ENCODE measurements around the gene CTNNBL1. TPM values are rescaled to one million over a fixed set of nuclear protein-coding genes. Genes with fewer than 3 reads are reported as not detected.

The CTNNBL1 gene
- total and polyA plus RNA-seq, 2 donors = 46.5 to 61.9 TPM

GRCh38 chr20:37875460-37876175 lies 181.8 kb downstream of the CTNNBL1 start:
- no peak overlapping the region for H3K4me3 ChIP-seq (ENCODE audit: low read length in 2 of 2)
- DNase-seq (ENCODE audit: low read depth in 6 of 9, low spot score in 9 of 9) = no peak
- H3K9me3 ChIP-seq (ENCODE audit: control insufficient read depth in 2 of 2, insufficient read depth in 1 of 2, low read length in 1 of 2) = no peaks in the 10 kb centered on the region
- no peaks in the 10 kb centered on the region for H3K27me3 ChIP-seq (ENCODE audit: control insufficient read depth in 2 of 2, insufficient read depth in 1 of 2, low read length in 1 of 2)
- 97% methylated on average over 24 of the region's 24 CpGs for WGBS
- H3K36me3 ChIP-seq (ENCODE audit: control insufficient read depth in 2 of 2, insufficient read depth in 2 of 2, low read length in 1 of 2) = peaks cover 0 to 31% of the 10 kb centered on the region in 2 donors
- no peak overlapping the region for H3K27ac ChIP-seq (ENCODE audit: low read depth in 1 of 2, low read length in 1 of 2)
- H3K4me1 ChIP-seq (ENCODE audit: control insufficient read depth in 2 of 2, insufficient read depth in 2 of 2, low read length in 2 of 2) = peaks cover 0 to 4% of the 10 kb centered on the region in 2 donors

- H3K36me3 ChIP-seq (ENCODE audit: control insufficient read depth in 2 of 2, insufficient read depth in 2 of 2, low read length in 1 of 2) = peaks cover 0 to 26% of the 10 kb centered on the region in 2 donors
- H3K27me3 ChIP-seq (ENCODE audit: control insufficient read depth in 2 of 2, insufficient read depth in 1 of 2, low read length in 1 of 2) = no peaks in the 10 kb centered on the region
- peaks cover 0 to 11% of the 10 kb centered on the region in 2 donors for H3K4me1 ChIP-seq (ENCODE audit: control insufficient read depth in 2 of 2, insufficient read depth in 2 of 2, low read length in 2 of 2)
- no peak overlapping the region for H3K4me3 ChIP-seq (ENCODE audit: low read length in 2 of 2)
- DNase-seq (ENCODE audit: low read depth in 6 of 9, low spot score in 9 of 9) = no peak
- WGBS = 92% methylated on average over 7 of the region's 7 CpGs
- H3K27ac ChIP-seq (ENCODE audit: low read depth in 1 of 2, low read length in 1 of 2) = no peak overlapping the region
- no peaks in the 10 kb centered on the region for H3K9me3 ChIP-seq (ENCODE audit: control insufficient read depth in 2 of 2, insufficient read depth in 1 of 2, low read length in 1 of 2)
Measured at GRCh38 chr20:37876863-37877262, 183.0 kb downstream of the CTNNBL1 start.

DNA sequence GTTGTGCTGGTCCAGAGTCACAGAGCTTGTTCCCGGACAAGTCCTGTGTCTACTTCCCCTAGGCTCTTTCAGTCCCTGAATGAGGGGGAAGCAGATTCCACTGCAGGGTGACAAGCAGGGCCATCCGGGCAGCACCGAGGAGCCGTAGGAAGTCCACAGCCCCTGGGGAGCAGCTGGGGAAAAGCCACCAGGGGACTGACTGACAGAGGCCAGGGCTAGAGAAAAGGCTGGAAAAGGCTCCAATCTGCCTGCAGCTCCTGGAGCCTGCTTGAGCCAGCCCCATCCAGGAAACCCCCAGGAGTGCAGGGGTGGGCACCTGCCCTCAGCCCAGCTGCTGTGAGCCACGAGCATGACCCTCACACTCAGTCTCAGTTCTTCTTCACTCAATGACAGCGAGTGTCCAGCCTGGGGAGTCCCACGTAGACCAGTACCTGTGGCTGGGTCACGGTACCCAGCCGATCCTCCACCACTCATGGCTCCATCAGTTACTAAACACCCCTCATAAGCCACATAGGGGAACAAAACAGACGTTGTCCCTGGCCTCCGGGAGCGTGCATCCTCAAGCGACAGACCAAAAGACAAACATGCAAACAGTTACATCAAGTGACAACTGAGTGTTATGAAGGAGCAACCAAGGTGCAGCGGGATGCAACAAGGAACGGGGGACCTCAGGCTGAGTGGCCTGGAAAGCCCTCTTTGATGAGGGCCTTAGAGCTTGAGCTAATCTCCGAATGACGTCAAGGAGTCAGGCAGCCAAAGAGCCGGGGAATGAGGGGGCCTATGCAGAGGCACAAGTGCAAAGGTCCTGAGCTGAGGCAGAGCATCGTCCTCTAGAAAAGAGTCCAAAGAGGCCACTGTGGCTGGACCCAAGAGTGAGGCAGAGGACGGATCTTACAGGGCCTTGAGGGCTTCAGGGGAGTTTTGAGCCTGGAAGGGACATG lies 184.3 kb downstream of the CTNNBL1 start:
- Histone ChIP-seq H3K36me3 (ENCODE audit: control insufficient read depth in 2 of 2, insufficient read depth in 2 of 2, low read length in 1 of 2) (peaks cover 0 to 16% of the 10 kb centered on the region in 2 donors), H3K9me3 (ENCODE audit: control insufficient read depth in 2 of 2, insufficient read depth in 1 of 2, low read length in 1 of 2) (no peaks in the 10 kb centered on the region), H3K27me3 (ENCODE audit: control insufficient read depth in 2 of 2, insufficient read depth in 1 of 2, low read length in 1 of 2) (no peaks in the 10 kb centered on the region), H3K4me3 (ENCODE audit: low read length in 2 of 2) (no peak overlapping the region), H3K4me1 (ENCODE audit: control insufficient read depth in 2 of 2, insufficient read depth in 2 of 2, low read length in 2 of 2) (peaks cover 0 to 16% of the 10 kb centered on the region in 2 donors), H3K27ac (ENCODE audit: low read depth in 1 of 2, low read length in 1 of 2) (no peak overlapping the region)
- 94% methylated on average over 20 of the region's 20 CpGs for WGBS
- no peak for DNase-seq (ENCODE audit: low read depth in 6 of 9, low spot score in 9 of 9)

DNA sequence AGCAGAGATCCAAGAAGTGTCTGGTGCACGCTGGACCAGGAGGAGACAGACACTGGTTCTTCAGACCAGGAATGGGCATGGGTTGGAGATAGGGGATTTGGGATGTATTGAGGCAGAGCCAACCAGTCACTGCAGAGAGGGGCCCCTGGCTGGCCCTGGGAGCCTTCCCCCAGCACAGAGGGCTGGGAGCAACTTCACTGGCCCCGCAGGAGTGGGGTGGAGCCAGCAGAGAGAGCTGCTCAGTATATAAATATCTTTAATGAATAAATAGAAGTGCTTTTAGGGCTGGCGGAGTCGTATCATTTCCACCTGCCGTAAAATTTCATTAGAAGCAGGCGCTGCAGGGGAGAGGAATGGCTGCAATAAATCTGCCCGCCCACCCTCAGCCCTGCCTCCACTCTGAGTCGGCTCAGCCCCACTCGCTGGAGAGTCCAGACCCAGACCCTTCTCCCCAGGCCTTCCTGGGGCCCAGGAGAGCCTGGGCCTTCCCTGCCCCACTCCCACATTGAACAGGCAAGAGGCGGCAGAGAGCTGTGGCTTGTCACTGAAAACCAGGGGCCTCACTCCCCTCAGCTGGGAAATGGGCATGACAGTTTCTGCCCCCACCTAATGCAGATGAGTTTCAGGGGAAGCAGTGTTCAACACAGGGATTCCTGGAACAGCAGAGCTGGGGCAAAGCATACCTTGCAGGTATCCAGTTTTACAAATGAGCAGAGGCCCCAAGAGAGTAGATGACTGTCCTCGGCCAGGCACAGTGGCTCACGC lies 185.2 kb downstream of the CTNNBL1 start:
- peaks cover 0 to 9% of the 10 kb centered on the region in 2 donors for H3K36me3 ChIP-seq (ENCODE audit: control insufficient read depth in 2 of 2, insufficient read depth in 2 of 2, low read length in 1 of 2)
- no peak overlapping the region for H3K4me3 ChIP-seq (ENCODE audit: low read length in 2 of 2)
- 93% methylated on average over 12 of the region's 12 CpGs for WGBS
- H3K9me3 ChIP-seq (ENCODE audit: control insufficient read depth in 2 of 2, insufficient read depth in 1 of 2, low read length in 1 of 2) = no peaks in the 10 kb centered on the region
- peaks cover 0 to 16% of the 10 kb centered on the region in 2 donors for H3K4me1 ChIP-seq (ENCODE audit: control insufficient read depth in 2 of 2, insufficient read depth in 2 of 2, low read length in 2 of 2)
- no peak for DNase-seq (ENCODE audit: low read depth in 6 of 9, low spot score in 9 of 9)
- no peak overlapping the region for H3K27ac ChIP-seq (ENCODE audit: low read depth in 1 of 2, low read length in 1 of 2)
- no peaks in the 10 kb centered on the region for H3K27me3 ChIP-seq (ENCODE audit: control insufficient read depth in 2 of 2, insufficient read depth in 1 of 2, low read length in 1 of 2)

DNA sequence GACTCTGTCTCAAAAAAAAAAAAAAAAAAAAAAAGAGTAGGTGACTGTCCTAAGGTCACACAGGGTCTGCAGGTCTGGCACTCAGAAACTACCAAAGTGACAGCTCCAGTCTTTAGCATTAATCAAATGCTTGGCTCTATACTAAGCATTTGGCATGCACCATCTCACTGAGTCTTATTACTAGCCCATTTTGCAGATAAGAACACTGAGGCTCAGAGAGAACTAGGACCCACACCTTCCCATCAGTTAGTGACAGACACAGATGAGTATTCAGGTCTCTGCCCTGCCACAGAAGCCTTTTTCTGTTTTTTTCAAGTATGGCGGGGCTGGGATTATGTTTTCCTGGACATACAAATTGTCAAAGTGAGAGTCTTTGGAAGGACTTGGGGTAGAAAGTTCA lies 186.0 kb downstream of the CTNNBL1 start:
- Histone ChIP-seq H3K27ac (ENCODE audit: low read depth in 1 of 2, low read length in 1 of 2) (no peak overlapping the region), H3K4me3 (ENCODE audit: low read length in 2 of 2) (no peak overlapping the region), H3K9me3 (ENCODE audit: control insufficient read depth in 2 of 2, insufficient read depth in 1 of 2, low read length in 1 of 2) (no peaks in the 10 kb centered on the region), H3K27me3 (ENCODE audit: control insufficient read depth in 2 of 2, insufficient read depth in 1 of 2, low read length in 1 of 2) (no peaks in the 10 kb centered on the region), H3K36me3 (ENCODE audit: control insufficient read depth in 2 of 2, insufficient read depth in 2 of 2, low read length in 1 of 2) (peaks cover 0 to under 1% of the 10 kb centered on the region in 2 donors), H3K4me1 (ENCODE audit: control insufficient read depth in 2 of 2, insufficient read depth in 2 of 2, low read length in 2 of 2) (peaks cover 0 to 16% of the 10 kb centered on the region in 2 donors)
- WGBS = 98% methylated on average over 1 of the region's 1 CpG
- no peak for DNase-seq (ENCODE audit: low read depth in 6 of 9, low spot score in 9 of 9)

GRCh38 chr20:37880726-37881591 lies 187.1 kb downstream of the CTNNBL1 start:
- H3K36me3 ChIP-seq (ENCODE audit: control insufficient read depth in 2 of 2, insufficient read depth in 2 of 2, low read length in 1 of 2) = no peaks in the 10 kb centered on the region
- no peaks in the 10 kb centered on the region for H3K27me3 ChIP-seq (ENCODE audit: control insufficient read depth in 2 of 2, insufficient read depth in 1 of 2, low read length in 1 of 2)
- WGBS = 81% methylated on average over 18 of the region's 18 CpGs
- DNase-seq (ENCODE audit: low read depth in 6 of 9, low spot score in 9 of 9) = no peak
- no peak overlapping the region for H3K4me3 ChIP-seq (ENCODE audit: low read length in 2 of 2)
- H3K27ac ChIP-seq (ENCODE audit: low read depth in 1 of 2, low read length in 1 of 2) = no peak overlapping the region
- peaks cover 0 to 16% of the 10 kb centered on the region in 2 donors for H3K4me1 ChIP-seq (ENCODE audit: control insufficient read depth in 2 of 2, insufficient read depth in 2 of 2, low read length in 2 of 2)
- no peaks in the 10 kb centered on the region for H3K9me3 ChIP-seq (ENCODE audit: control insufficient read depth in 2 of 2, insufficient read depth in 1 of 2, low read length in 1 of 2)

DNA sequence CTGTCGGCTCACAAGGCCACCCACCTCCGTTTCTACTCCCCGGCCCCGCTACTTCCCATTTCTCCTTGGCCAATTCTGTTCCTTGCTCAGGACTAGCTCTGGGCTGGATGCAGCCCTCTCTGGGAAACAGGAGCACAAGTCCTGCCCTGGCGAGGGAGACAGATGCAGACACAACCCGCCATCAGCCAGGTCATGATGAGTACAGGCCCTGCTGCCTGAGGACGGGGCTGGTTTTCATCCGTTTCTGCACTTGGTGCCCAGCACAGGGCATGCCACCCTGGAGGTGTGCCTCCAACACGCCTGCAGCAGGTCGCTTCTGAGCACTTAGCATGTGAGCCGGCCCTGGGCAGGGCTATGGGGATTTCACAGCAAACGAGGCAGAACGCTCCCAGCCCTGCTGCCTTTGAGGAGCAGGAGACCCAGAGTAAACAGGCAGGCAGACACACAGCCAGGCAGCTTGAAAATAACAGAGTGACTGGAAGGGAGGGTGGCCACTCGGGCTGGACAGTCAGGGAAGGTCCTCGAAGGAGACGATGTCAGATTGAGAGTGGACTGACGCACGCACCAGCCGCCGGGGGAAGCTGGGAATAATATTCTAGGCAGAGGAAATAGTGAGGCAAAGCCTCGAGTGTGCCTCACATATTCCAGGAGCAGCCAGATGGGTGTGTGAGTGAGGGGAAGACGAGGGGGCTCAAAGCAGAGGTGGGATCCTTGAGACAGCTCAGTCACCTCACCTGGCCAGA lies 187.9 kb downstream of the CTNNBL1 start:
- Histone ChIP-seq H3K4me1 (ENCODE audit: control insufficient read depth in 2 of 2, insufficient read depth in 2 of 2, low read length in 2 of 2) (peaks cover 0 to 16% of the 10 kb centered on the region in 2 donors), H3K36me3 (ENCODE audit: control insufficient read depth in 2 of 2, insufficient read depth in 2 of 2, low read length in 1 of 2) (no peaks in the 10 kb centered on the region), H3K4me3 (ENCODE audit: low read length in 2 of 2) (no peak overlapping the region), H3K9me3 (ENCODE audit: control insufficient read depth in 2 of 2, insufficient read depth in 1 of 2, low read length in 1 of 2) (no peaks in the 10 kb centered on the region), H3K27ac (ENCODE audit: low read depth in 1 of 2, low read length in 1 of 2) (no peak overlapping the region), H3K27me3 (ENCODE audit: control insufficient read depth in 2 of 2, insufficient read depth in 1 of 2, low read length in 1 of 2) (peaks cover 0 to 3% of the 10 kb centered on the region in 2 donors)
- no peak for DNase-seq (ENCODE audit: low read depth in 6 of 9, low spot score in 9 of 9)
- WGBS = 87% methylated on average over 22 of the region's 22 CpGs
